A549 (cell line): Measurements from ENCODE around the gene STRN4. TPM values are rescaled to one million over a fixed set of nuclear protein-coding genes. Genes with fewer than 3 reads are reported as not detected.

Experiments used
- ATAC-seq, 2 experiments: fragments of 200-7000 bp in 1 of 2; fragments of >200 bp in 1 of 2; cut with Nextera tagmentation in 1 of 2; cut with Tn5 transposase in 1 of 2; 3 replicates each; pipeline versions ENCODE4 v1.8.0 to v1.9.1; 2018 to 2020; ENCODE audit warnings: mild to moderate bottlenecking in 1 of 2, moderate library complexity in 1 of 2
- CTCF ChIA-PET: fragments of 300-600 bp; sonication (Branson Sonifier 250); formaldehyde crosslinking; extraction: SDS; loops from one replicate; lab custom pipeline; 2021; ENCODE audit warnings: antibody characterized with exemption, inconsistent platforms; lab: Yijun Ruan, JAX
- POLR2A ChIA-PET: fragments of 350-600 bp; formaldehyde crosslinking; extraction: SDS; loops from one replicate; lab custom pipeline; 2021; ENCODE audit warnings: antibody characterized with exemption, inconsistent platforms; lab: Yijun Ruan, JAX
- DNase-seq, 2 experiments: peaks; one replicate each; pipeline versions ENCODE4 v3.0.0 to v3.0.0-alpha.2; 2011 to 2016; ENCODE audit warnings: low read depth in 1 of 2, low spot score in 1 of 2
- FAIRE-seq: peaks from 2 replicates; lab custom pipeline; 2011; peaks lifted over from hg19 to GRCh38; lab: Jason Lieb, UNC
- H3K27ac ChIP-seq, 2 experiments: fragments of >200 bp; sonication (Bioruptor Twin); formaldehyde crosslinking; 3 replicates each; pipeline ENCODE4 v1.5.1; 2016 to 2017
- H3K4me1 ChIP-seq: fragments of >200 bp; sonication (Bioruptor Twin); formaldehyde crosslinking; 3 replicates; pipeline ENCODE4 v1.6.1; 2016
- H3K4me2 ChIP-seq: fragments of >200 bp; sonication (Bioruptor Twin); formaldehyde crosslinking; 3 replicates; pipeline ENCODE4 v1.6.1; 2016
- H3K4me3 ChIP-seq: fragments of >200 bp; sonication (Bioruptor Twin); formaldehyde crosslinking; 3 replicates; pipeline ENCODE4 v1.5.1; 2016
- H3K9me3 ChIP-seq: fragments of >200 bp; sonication (Bioruptor Twin); formaldehyde crosslinking; 3 replicates; pipeline ENCODE4 v1.6.1; 2016
- ATOH8 ChIP-seq: fragments of 250-450 bp; sonication (Bioruptor Pico); IDR thresholded peaks from 2 replicates; pipeline ENCODE4 v1.5.0; 2020; ENCODE audit warnings: low read depth, mild to moderate bottlenecking, moderate library complexity
- BCL3 ChIP-seq: fragments of >200 bp; sonication (Bioruptor Twin); formaldehyde crosslinking; IDR thresholded peaks from 3 replicates; pipeline ENCODE4 v1.6.1; 2016
- BHLHE40 ChIP-seq: IDR thresholded peaks from 2 replicates; pipeline ENCODE4 v1.6.1; 2012; ENCODE audit warnings: low read depth, low read length, inconsistent platforms
- CBX8 ChIP-seq: fragments of 200-600 bp; sonication (generic); IDR thresholded peaks from 2 replicates; pipeline ENCODE4 v1.6.1; 2016
- CEBPB ChIP-seq, 2 experiments: fragments of >200 bp in 1 of 2; sonication (Bioruptor Twin) in 1 of 2; formaldehyde crosslinking in 1 of 2; IDR thresholded peaks; 2 replicates each; pipeline ENCODE4 v1.6.1; 2012 to 2016
- CTCF ChIP-seq: fragments of >200 bp; sonication (Bioruptor Twin); formaldehyde crosslinking; IDR thresholded peaks from 3 replicates; pipeline ENCODE4 v1.5.1; 2016
- ELK1 ChIP-seq: fragments of 150-350 bp; IDR thresholded peaks from 2 replicates; pipeline ENCODE4 v1.6.1; 2014; ENCODE audit warnings: low read depth, mild to moderate bottlenecking, low read length
- ESRRA ChIP-seq: fragments of 150-350 bp; IDR thresholded peaks from 2 replicates; pipeline ENCODE4 v1.6.1; 2014; ENCODE audit warnings: mild to moderate bottlenecking, low read length, borderline replicate concordance
- FOSL2 ChIP-seq, 2 experiments: fragments of 450-650 bp in 1 of 2; fragments of >200 bp in 1 of 2; sonication (Bioruptor Twin) in 1 of 2; formaldehyde crosslinking; IDR thresholded peaks; 2 replicates each; pipeline versions ENCODE4 v1.5.0 to v1.6.1; 2016 to 2020; ENCODE audit warnings: mild to moderate bottlenecking in 1 of 2, moderate library complexity in 1 of 2
- HDAC2 ChIP-seq: fragments of 200-600 bp; sonication (generic); IDR thresholded peaks from 2 replicates; pipeline ENCODE4 v1.6.1; 2016
- HES2 ChIP-seq: fragments of >200 bp; sonication (Bioruptor Twin); formaldehyde crosslinking; IDR thresholded peaks from 2 replicates; pipeline ENCODE4 v1.6.1; 2016
- HOXA7 ChIP-seq: fragments of 250-450 bp; sonication (Bioruptor Pico); IDR thresholded peaks from 2 replicates; pipeline ENCODE4 v1.5.0; 2020; ENCODE audit warnings: mild to moderate bottlenecking, moderate library complexity
- KDM1A ChIP-seq: fragments of 200-600 bp; sonication (generic); IDR thresholded peaks from 2 replicates; pipeline ENCODE4 v1.6.1; 2016; ENCODE audit warnings: low read depth, mild to moderate bottlenecking
- NPAS2 ChIP-seq: fragments of 250-450 bp; sonication (Bioruptor Pico); IDR thresholded peaks from 2 replicates; pipeline ENCODE4 v1.8.0; 2022; ENCODE audit warnings: mild to moderate bottlenecking, moderate library complexity, borderline replicate concordance
- NR3C1 ChIP-seq: fragments of >200 bp; sonication (Bioruptor Twin); formaldehyde crosslinking; IDR thresholded peaks from 3 replicates; pipeline ENCODE4 v1.6.1; 2017
- PHF8 ChIP-seq: fragments of 200-600 bp; sonication (generic); IDR thresholded peaks from 2 replicates; pipeline ENCODE4 v1.6.1; 2016; ENCODE audit warnings: low read depth, mild to moderate bottlenecking, antibody characterized with exemption, moderate library complexity, borderline replicate concordance
- RCOR1 ChIP-seq: fragments of 150-350 bp; IDR thresholded peaks from 2 replicates; pipeline ENCODE4 v1.6.1; 2014; ENCODE audit warnings: antibody characterized with exemption, low read length, low read depth
- SREBF2 ChIP-seq: fragments of 450-650 bp; IDR thresholded peaks from 2 replicates; pipeline ENCODE4 v1.6.1; 2014; ENCODE audit warnings: mild to moderate bottlenecking, moderate library complexity
- TFCP2L1 ChIP-seq: fragments of 250-450 bp; sonication (Bioruptor Pico); IDR thresholded peaks from 2 replicates; pipeline ENCODE4 v1.5.0; 2021; ENCODE audit warnings: mild to moderate bottlenecking
- TP53 ChIP-seq: fragments of 250-450 bp; sonication (Bioruptor Pico); IDR thresholded peaks from 2 replicates; pipeline ENCODE4 v1.5.0; 2021; ENCODE audit warnings: mild to moderate bottlenecking, moderate library complexity
- ZSCAN20 ChIP-seq: fragments of 250-450 bp; sonication (Bioruptor Pico); IDR thresholded peaks from 2 replicates; pipeline ENCODE4 v1.8.0; 2022; ENCODE audit warnings: mild to moderate bottlenecking, moderate library complexity
- WGBS: methylation state at CpG from one replicate; pipeline ENCODE4 v1.1.6; 2017; ENCODE audit errors: missing lambda C conversion rate; 5-methylcytosine and 5-hydroxymethylcytosine counted together
- polyA plus RNA-seq, 4 experiments: library from polyadenylated mRNA; depleted of rRNA in 3 of 4; stranded (reverse); fragments of >200 nt; fragmentation: RNase III in 1 of 4; extraction: RNeasy Plus Mini Kit Qiagen cat#74134 plus additional on column Dnase treatment in 1 of 4; gene quantifications; 2 replicates in 3 of 4; 3 replicates in 1 of 4; pipeline ENCODE4 v1.2.3, GENCODE V29; 2011 to 2017

Gene STRN4
- polyA plus RNA-seq, 2 of the 4 experiments (the other 2 are of a cell fraction): 62.8 to 70.0 TPM

- DNase-seq (no peak), ATAC-seq (no peak), FAIRE-seq (no peak)
- Histone ChIP-seq H3K4me3 (no peak overlapping the region), H3K9me3 (no peaks in the 10 kb centered on the region), H3K4me1 (no peaks in the 10 kb centered on the region), H3K4me2 (no peak overlapping the region), H3K27ac (no peak overlapping the region)
- CTCF ChIA-PET: interaction anchor here (0.7 to 12.9 kb wide), 9 partner anchors 8 to 107 kb away, joined by 3 to 205 read pairs (median 4); partner anchors contain the start of gene FKRP
- WGBS: 95% methylated on average over 6 of the region's 6 CpGs
- POLR2A ChIA-PET: no interaction called here
- no peak for TF ChIP-seq KDM1A
- no peak for TF ChIP-seq TFCP2L1 (CRISPR knock-in tag)
- TF ChIP-seq FOSL2 (IDR thresholded peaks at IDR 0.05): no peak
- no peak for TF ChIP-seq FOSL2 (CRISPR knock-in tag; IDR thresholded peaks at IDR 0.05)
These were observed 22.8 kb downstream of the STRN4 start for GRCh38 chr19:46723471-46723870.

GRCh38 chr19:46723023-46723461 is 23.2 kb downstream of the STRN4 start:
- Histone ChIP-seq H3K4me1 (peaks cover under 1% of the 10 kb centered on the region; the same call in 2 of the 3 replicates), H3K9me3 (no peaks in the 10 kb centered on the region), H3K4me3 (no peak overlapping the region), H3K4me2 (no peak overlapping the region), H3K27ac (no peak overlapping the region)
- ChIA-PET POLR2A (no interaction called here), CTCF (interaction anchor here (0.7 to 12.9 kb wide), 10 partner anchors 8 to 107 kb away, joined by 3 to 205 read pairs (median 4); partner anchors contain the start of gene FKRP)
- DNase-seq: no peak
- ATAC-seq: no peak
- TF ChIP-seq PHF8 (no peak), SREBF2 (no peak), ESRRA (no peak), RCOR1 (no peak), CBX8 (no peak), HES2 (no peak), CEBPB (IDR thresholded peaks at IDR 0.05) (no peak), ELK1 (no peak)
- FAIRE-seq: no peak
- 95% methylated on average over 13 of the region's 16 CpGs for WGBS

GRCh38 chr19:46722421-46723022 is 23.7 kb downstream of the STRN4 start:
- TF ChIP-seq NPAS2 (CRISPR knock-in tag) (no peak), TP53 (CRISPR knock-in tag) (no peak), NR3C1 (no peak), ATOH8 (CRISPR knock-in tag) (no peak), KDM1A (no peak), TFCP2L1 (CRISPR knock-in tag) (no peak), BCL3 (no peak), HES2 (no peak), HDAC2 (no peak), BHLHE40 (no peak), HOXA7 (no peak), ZSCAN20 (no peak), CTCF (no peak)
- 91% methylated on average over 25 of the region's 25 CpGs for WGBS
- DNase-seq (no peak), FAIRE-seq (no peak), ATAC-seq (no peak)
- no peak overlapping the region for H3K4me2 ChIP-seq
- H3K9me3 ChIP-seq: no peaks in the 10 kb centered on the region
- H3K4me1 ChIP-seq: peaks cover 6% of the 10 kb centered on the region
- H3K27ac ChIP-seq: no peak overlapping the region
- CTCF ChIA-PET: interaction anchor here (0.7 to 12.9 kb wide), 6 partner anchors 12 to 60 kb away, joined by 3 to 205 read pairs (median 4); partner anchors contain the start of gene FKRP
- H3K4me3 ChIP-seq: no peak overlapping the region
- POLR2A ChIA-PET: no interaction called here
